GM21367 (cell line): Measurements from ENCODE around the gene RAB6B.

ENCODE experiments used
- ATAC-seq: cut with Tn5 transposase; IDR thresholded peaks from one replicate; pipeline ENCODE4 v1.9.1; 2021; ENCODE audit not compliant: unreplicated experiment

Gene RAB6B

GRCh38 chr3:133838296-133838789 is 57.3 kb downstream of the RAB6B start:
- no peak for ATAC-seq

- ATAC-seq = no peak
Measured at GRCh38 chr3:133837487-133838295, 58.0 kb downstream of the RAB6B start.

- no peak for ATAC-seq
Measured at GRCh38 chr3:133836497-133837158, 59.1 kb downstream of the RAB6B start.

- no peak for ATAC-seq
Measured at GRCh38 chr3:133835961-133836360, 59.7 kb downstream of the RAB6B start.

- ATAC-seq = no peak
Measured at GRCh38 chr3:133835418-133835743, 60.3 kb downstream of the RAB6B start.

GRCh38 chr3:133834621-133835417 is 60.9 kb downstream of the RAB6B start:
- no peak for ATAC-seq

GRCh38 chr3:133833880-133834620 is 61.6 kb downstream of the RAB6B start:
- ATAC-seq = no peak

- ATAC-seq = no peak
Measured at GRCh38 chr3:133833267-133833666, 62.4 kb downstream of the RAB6B start.

GRCh38 chr3:133832802-133833144 is 62.9 kb downstream of the RAB6B start:
- ATAC-seq = no peak

- no peak for ATAC-seq
Measured at GRCh38 chr3:133831966-133832801, 63.5 kb downstream of the RAB6B start.

- no peak for ATAC-seq
Measured at GRCh38 chr3:133830071-133830470, 65.6 kb downstream of the RAB6B start.

- ATAC-seq = no peak
Measured at GRCh38 chr3:133829310-133829707, 66.4 kb downstream of the RAB6B start.

GRCh38 chr3:133828576-133829309 is 66.9 kb downstream of the RAB6B start:
- ATAC-seq = no peak

- no peak for ATAC-seq
Measured at GRCh38 chr3:133827684-133828083, 68.0 kb downstream of the RAB6B start.

- no peak for ATAC-seq
Measured at GRCh38 chr3:133827136-133827535, 68.5 kb downstream of the RAB6B start.

- no peak for ATAC-seq
Measured at GRCh38 chr3:133825969-133826727, 69.5 kb downstream of the RAB6B start.

GRCh38 chr3:133824961-133825485 is 70.7 kb downstream of the RAB6B start:
- no peak for ATAC-seq
